DND-41 (cell line): ENCODE measurements around the gene CEMP1.

ENCODE experiments used
- ATAC-seq: fragments of 200-7000 bp; cut with Tn5 transposase; 3 replicates; pipeline ENCODE4 v1.9.1; 2021; ENCODE audit warnings: low read depth; ENCODE audit not compliant: insufficient read depth
- DNase-seq: peaks from one replicate; pipeline ENCODE4 v3.0.0-alpha.2; 2020
- H2AFZ ChIP-seq: 2 replicates; pipeline ENCODE4 v1.6.0; 2012; ENCODE audit warnings: low read depth, low read length
- H3K27ac ChIP-seq: 2 replicates; pipeline ENCODE4 v1.5.1; 2012; ENCODE audit warnings: low read length, inconsistent platforms
- H3K27me3 ChIP-seq: fragments of 200-600 bp; sonication (generic); 2 replicates; pipeline ENCODE4 v1.6.0; 2012; ENCODE audit warnings: low read length, mild to moderate bottlenecking, inconsistent platforms; ENCODE audit not compliant: insufficient read depth, poor library complexity
- H3K36me3 ChIP-seq: 2 replicates; pipeline ENCODE4 v1.5.1; 2012; ENCODE audit warnings: low read length, inconsistent platforms; ENCODE audit not compliant: insufficient read depth
- H3K4me1 ChIP-seq: 2 replicates; pipeline ENCODE4 v1.5.1; 2012; ENCODE audit warnings: mild to moderate bottlenecking, low read length; ENCODE audit not compliant: insufficient read depth
- H3K4me2 ChIP-seq: 2 replicates; pipeline ENCODE4 v1.6.0; 2012; ENCODE audit warnings: mild to moderate bottlenecking, moderate library complexity, low read length, inconsistent platforms; ENCODE audit not compliant: insufficient read depth
- H3K4me3 ChIP-seq, 2 experiments: fragments of 200-600 bp in 1 of 2; shearing (Covaris generic) in 1 of 2; 2 replicates each; pipeline ENCODE4 v1.5.1; 2012 to 2016; ENCODE audit warnings: inconsistent platforms in 2 of 2, low read length in 2 of 2, mild to moderate bottlenecking in 2 of 2, low read depth in 1 of 2, moderate library complexity in 1 of 2
- H3K79me2 ChIP-seq: 2 replicates; pipeline ENCODE4 v1.6.0; 2012; ENCODE audit warnings: low read length, inconsistent platforms; ENCODE audit not compliant: insufficient read depth
- H3K9ac ChIP-seq: 2 replicates; pipeline ENCODE4 v1.6.0; 2012; ENCODE audit warnings: low read depth, mild to moderate bottlenecking, inconsistent platforms, low read length, moderate library complexity
- H3K9me3 ChIP-seq: 2 replicates; pipeline ENCODE4 v1.5.1; 2012; ENCODE audit warnings: low read length, moderate library complexity, mild to moderate bottlenecking, inconsistent platforms; ENCODE audit not compliant: insufficient read depth, severe bottlenecking
- H4K20me1 ChIP-seq: 2 replicates; pipeline ENCODE4 v1.6.0; 2012; ENCODE audit warnings: low read length; ENCODE audit not compliant: insufficient read depth
- EZH2 ChIP-seq: IDR thresholded peaks from 3 replicates; pipeline ENCODE4 v1.6.1; 2012; ENCODE audit warnings: borderline replicate concordance, low read depth, mild to moderate bottlenecking, moderate library complexity, low read length, inconsistent platforms; ENCODE audit not compliant: severe bottlenecking
- TF ChIP-seq, protein P1 (sequence below): IDR thresholded peaks from 2 replicates; pipeline ENCODE4 v1.5.1; 2012; ENCODE audit warnings: borderline replicate concordance, low read length, moderate library complexity, mild to moderate bottlenecking; ENCODE audit not compliant: poor library complexity, severe bottlenecking; ENCODE audit errors: extremely low read depth

The CEMP1 gene

DNA sequence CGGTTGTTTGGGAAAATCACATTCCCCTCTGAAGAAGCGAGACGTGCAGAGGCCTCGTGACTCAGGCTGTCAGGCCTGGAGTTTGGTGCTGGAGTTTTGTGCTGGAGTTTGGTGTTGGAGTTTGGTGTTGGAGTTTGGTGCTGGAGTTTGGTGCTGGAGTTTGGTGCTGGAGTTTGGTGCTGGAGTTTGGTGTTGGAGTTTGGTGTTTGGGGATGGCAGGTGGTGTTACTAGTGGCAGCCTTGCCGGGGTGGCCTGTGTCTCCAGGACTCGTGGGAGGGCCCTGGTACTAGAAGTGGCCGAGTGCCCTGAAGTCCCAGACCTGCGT is 43.7 kb downstream of the CEMP1 start:
- Histone ChIP-seq H3K9ac (no peak overlapping the region), H3K79me2 (peaks cover 63% of the 10 kb centered on the region), H3K4me2 (no peak overlapping the region), H3K9me3 (no peaks in the 10 kb centered on the region), H3K4me1 (no peaks in the 10 kb centered on the region), H3K36me3 (peaks cover 13% of the 10 kb centered on the region), H3K4me3 (no peak overlapping the region), H3K27ac (no peak overlapping the region), H2AFZ (no peak overlapping the region), H4K20me1 (peaks cover 67% of the 10 kb centered on the region), H3K27me3 (no peaks in the 10 kb centered on the region)
- ATAC-seq = no peak
- no peak for DNase-seq
- TF ChIP-seq EZH2 = no peak
- TF ChIP-seq, protein P1, sequence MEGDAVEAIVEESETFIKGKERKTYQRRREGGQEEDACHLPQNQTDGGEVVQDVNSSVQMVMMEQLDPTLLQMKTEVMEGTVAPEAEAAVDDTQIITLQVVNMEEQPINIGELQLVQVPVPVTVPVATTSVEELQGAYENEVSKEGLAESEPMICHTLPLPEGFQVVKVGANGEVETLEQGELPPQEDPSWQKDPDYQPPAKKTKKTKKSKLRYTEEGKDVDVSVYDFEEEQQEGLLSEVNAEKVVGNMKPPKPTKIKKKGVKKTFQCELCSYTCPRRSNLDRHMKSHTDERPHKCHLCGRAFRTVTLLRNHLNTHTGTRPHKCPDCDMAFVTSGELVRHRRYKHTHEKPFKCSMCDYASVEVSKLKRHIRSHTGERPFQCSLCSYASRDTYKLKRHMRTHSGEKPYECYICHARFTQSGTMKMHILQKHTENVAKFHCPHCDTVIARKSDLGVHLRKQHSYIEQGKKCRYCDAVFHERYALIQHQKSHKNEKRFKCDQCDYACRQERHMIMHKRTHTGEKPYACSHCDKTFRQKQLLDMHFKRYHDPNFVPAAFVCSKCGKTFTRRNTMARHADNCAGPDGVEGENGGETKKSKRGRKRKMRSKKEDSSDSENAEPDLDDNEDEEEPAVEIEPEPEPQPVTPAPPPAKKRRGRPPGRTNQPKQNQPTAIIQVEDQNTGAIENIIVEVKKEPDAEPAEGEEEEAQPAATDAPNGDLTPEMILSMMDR = no peak

DNA sequence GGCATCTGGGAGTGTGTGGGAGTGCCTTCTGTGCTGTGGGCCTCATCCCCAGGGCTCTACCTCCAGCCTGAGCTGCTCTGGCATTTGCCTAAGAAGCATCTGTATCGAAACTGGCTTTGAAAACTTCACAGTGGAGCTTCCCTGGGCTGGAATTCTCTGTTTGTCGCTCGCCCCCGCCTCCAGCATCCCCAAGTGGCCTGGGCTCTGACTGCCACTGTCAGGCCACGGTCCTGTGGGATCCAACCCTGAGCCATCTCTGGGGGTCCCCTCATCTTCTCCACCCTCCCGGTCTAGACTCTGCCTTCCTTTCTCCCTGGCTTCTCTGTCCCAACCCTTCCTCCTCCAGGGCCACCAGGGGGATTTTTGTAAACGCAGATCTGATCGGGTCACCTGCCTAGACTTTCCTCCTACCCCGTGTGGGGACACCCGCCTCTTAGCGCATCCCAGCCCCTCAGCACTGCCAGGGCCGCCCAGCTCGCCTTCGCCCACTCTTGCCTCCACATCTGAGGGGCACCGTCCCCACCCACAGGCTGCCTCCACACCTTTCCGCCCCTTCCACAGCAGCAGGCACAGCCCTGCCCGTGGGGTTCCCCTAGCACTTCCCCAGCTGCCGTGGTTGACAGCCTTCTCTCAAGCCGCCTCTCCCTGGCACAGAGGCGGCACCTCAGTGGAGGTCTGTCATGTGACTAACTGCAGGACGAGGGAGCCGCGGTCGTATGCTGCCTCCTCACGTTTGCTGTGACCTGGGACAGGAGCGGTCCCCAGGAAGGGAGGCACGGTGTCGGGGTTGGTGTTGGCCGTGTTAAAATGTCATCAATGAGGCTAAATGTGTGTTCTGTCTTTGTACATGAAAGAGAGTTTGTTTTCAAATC is 44.3 kb downstream of the CEMP1 start:
- no peak overlapping the region for H3K27ac ChIP-seq
- no peak overlapping the region for H3K4me3 ChIP-seq
- H3K9me3 ChIP-seq = no peaks in the 10 kb centered on the region
- H3K79me2 ChIP-seq = peaks cover 65% of the 10 kb centered on the region
- H3K36me3 ChIP-seq = peaks cover 13% of the 10 kb centered on the region
- TF ChIP-seq EZH2 = no peak
- TF ChIP-seq, protein P1 = no peak
- no peak overlapping the region for H2AFZ ChIP-seq
- DNase-seq = no peak
- H3K9ac ChIP-seq = no peak overlapping the region
- no peak overlapping the region for H3K4me2 ChIP-seq
- peaks cover 73% of the 10 kb centered on the region for H4K20me1 ChIP-seq
- H3K27me3 ChIP-seq = no peaks in the 10 kb centered on the region
- no peak for ATAC-seq
- H3K4me1 ChIP-seq = no peaks in the 10 kb centered on the region

DNA sequence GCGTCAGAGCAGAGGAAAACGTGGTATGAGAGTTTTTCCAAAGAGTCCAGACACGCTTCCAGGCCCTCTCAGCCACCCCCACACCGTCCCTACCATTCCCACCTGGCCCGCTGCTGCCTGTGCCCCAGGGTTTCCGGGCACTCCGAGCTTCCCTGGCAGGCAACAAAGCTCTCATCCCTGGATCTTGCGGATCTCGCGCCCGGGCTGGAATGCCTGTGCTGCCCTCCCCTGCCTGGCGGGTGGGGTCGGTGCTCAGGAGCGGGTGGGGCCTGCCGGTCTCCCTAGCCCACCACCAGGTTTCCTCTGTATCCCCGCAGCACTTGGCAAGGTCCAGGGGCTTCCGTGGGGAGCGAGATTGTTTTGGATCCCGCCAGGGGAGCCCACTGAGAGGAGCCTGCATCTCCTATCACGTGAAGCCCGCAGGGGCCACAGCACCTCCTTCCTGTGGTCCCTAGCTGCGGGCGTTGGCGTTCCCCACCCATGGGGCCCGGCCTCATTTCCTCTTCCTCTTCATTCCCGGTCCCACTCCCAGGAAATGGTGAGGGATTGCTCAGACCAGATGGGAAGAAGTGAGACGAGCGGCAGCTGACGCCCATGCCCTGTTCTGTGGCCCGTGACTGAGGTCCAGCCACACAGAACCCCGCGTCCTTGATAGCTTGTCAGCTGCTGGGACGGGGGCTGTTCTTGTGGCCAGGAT is 45.2 kb downstream of the CEMP1 start:
- peaks cover 80% of the 10 kb centered on the region for H4K20me1 ChIP-seq
- H3K36me3 ChIP-seq = peaks cover 14% of the 10 kb centered on the region
- H3K27me3 ChIP-seq = no peaks in the 10 kb centered on the region
- no peaks in the 10 kb centered on the region for H3K9me3 ChIP-seq
- no peak overlapping the region for H3K4me2 ChIP-seq
- H2AFZ ChIP-seq = no peak overlapping the region
- peaks cover 73% of the 10 kb centered on the region for H3K79me2 ChIP-seq
- H3K27ac ChIP-seq = no peak overlapping the region
- TF ChIP-seq, protein P1 = no peak
- no peak for TF ChIP-seq EZH2
- ATAC-seq = no peak
- H3K4me1 ChIP-seq = no peaks in the 10 kb centered on the region
- no peak overlapping the region for H3K4me3 ChIP-seq
- H3K9ac ChIP-seq = no peak overlapping the region
- DNase-seq = no peak
